IMR-90 (cell line): Measurements from ENCODE around the gene DLG4.

ENCODE experiments used
- BHLHE40 ChIP-seq: fragments of 150-350 bp; IDR thresholded peaks from 2 replicates; pipeline ENCODE4 v1.6.1; 2016; ENCODE audit warnings: mild to moderate bottlenecking, low read depth, low read length
- CEBPB ChIP-seq: IDR thresholded peaks from 2 replicates; pipeline ENCODE4 v1.6.1; 2012; ENCODE audit warnings: low read depth, low read length, improper control_type of control experiment
- CTCF ChIP-seq: conservative IDR thresholded peaks from 2 replicates; pipeline ENCODE4 v1.5.1; 2012; ENCODE audit warnings: mild to moderate bottlenecking, low read depth, low read length, improper control_type of control experiment
- ELK1 ChIP-seq: fragments of 150-350 bp; IDR thresholded peaks from 2 replicates; pipeline ENCODE4 v1.6.1; 2016; ENCODE audit warnings: low read depth, mild to moderate bottlenecking, low read length, moderate library complexity, borderline replicate concordance
- FOS ChIP-seq: fragments of 150-350 bp; IDR thresholded peaks from 2 replicates; pipeline ENCODE4 v1.6.1; 2016; ENCODE audit warnings: low read depth, low read length
- MAZ ChIP-seq: IDR thresholded peaks from 2 replicates; pipeline ENCODE4 v1.6.1; 2012; ENCODE audit warnings: low read depth, mild to moderate bottlenecking, low read length, improper control_type of control experiment, moderate library complexity, borderline replicate concordance
- MXI1 ChIP-seq: IDR thresholded peaks from 2 replicates; pipeline ENCODE4 v1.6.1; 2012; ENCODE audit warnings: low read depth, mild to moderate bottlenecking, low read length, moderate library complexity, borderline replicate concordance
- POLR2A ChIP-seq: IDR thresholded peaks from 2 replicates; pipeline ENCODE4 v1.6.1; 2012; ENCODE audit warnings: mild to moderate bottlenecking, low read depth, low read length
- RFX5 ChIP-seq: IDR thresholded peaks from 2 replicates; pipeline ENCODE4 v1.8.0; 2012; ENCODE audit warnings: low read depth, mild to moderate bottlenecking, low read length, moderate library complexity
- SMC3 ChIP-seq: fragments of 150-350 bp; IDR thresholded peaks from 2 replicates; pipeline ENCODE4 v1.6.1; 2016; ENCODE audit warnings: low read depth, mild to moderate bottlenecking, antibody characterized with exemption, low read length, moderate library complexity
- USF2 ChIP-seq: fragments of 150-350 bp; IDR thresholded peaks from 2 replicates; pipeline ENCODE4 v1.6.1; 2017; ENCODE audit warnings: mild to moderate bottlenecking, antibody characterized with exemption, low read length, low read depth

GRCh38 chr17:7196651-7197401 is 22.8 kb downstream of the DLG4 start:
- TF ChIP-seq CTCF: no peak
- no peak for TF ChIP-seq RFX5
- no peak for TF ChIP-seq SMC3
- no peak for TF ChIP-seq MAZ
- no peak for TF ChIP-seq POLR2A
- no peak for TF ChIP-seq USF2
- TF ChIP-seq MXI1: no peak
- no peak for TF ChIP-seq CEBPB
- TF ChIP-seq ELK1: no peak
- no peak for TF ChIP-seq FOS
- no peak for TF ChIP-seq BHLHE40
